Activated CD4-positive, alpha-beta memory T cell treated with anti-CD3 and anti-CD28 coated beads for 36 hours (primary cell): ENCODE measurements around the gene KISS1R. TPM values are rescaled to one million over a fixed set of nuclear protein-coding genes. Genes with fewer than 3 reads are reported as not detected.

ENCODE experiments used
- CTCF ChIA-PET: fragments of 350-600 bp; sonication (Branson Sonifier 250); formaldehyde crosslinking; loops from one replicate; lab custom pipeline; 2021; ENCODE audit warnings: antibody characterized with exemption, inconsistent platforms; lab: Charles Lee
- POLR2A ChIA-PET: fragments of 350-600 bp; sonication (Branson Sonifier 250); formaldehyde crosslinking; loops from one replicate; lab custom pipeline; 2021; ENCODE audit warnings: antibody characterized with exemption; lab: Charles Lee
- DNase-seq: peaks from one replicate; pipeline ENCODE4 v3.0.0-alpha.2; 2020
- H3K27ac Mint-ChIP-seq: one replicate; pipeline ENCODE4 v1.8.0; 2021; ENCODE audit warnings: mixed read lengths
- H3K27me3 Mint-ChIP-seq: one replicate; pipeline ENCODE4 v1.8.0; 2021; ENCODE audit warnings: mixed read lengths
- H3K36me3 Mint-ChIP-seq: one replicate; pipeline ENCODE4 v1.8.0; 2021; ENCODE audit warnings: mixed read lengths
- H3K4me1 Mint-ChIP-seq: one replicate; pipeline ENCODE4 v1.8.0; 2021; ENCODE audit warnings: low read depth, mixed read lengths
- H3K4me3 Mint-ChIP-seq: one replicate; pipeline ENCODE4 v1.8.0; 2021; ENCODE audit warnings: mild to moderate bottlenecking, mixed read lengths
- H3K9me3 Mint-ChIP-seq: one replicate; pipeline ENCODE4 v1.8.0; 2021; ENCODE audit warnings: mixed read lengths
- intact Hi-C: fragments of 100-400 bp; cut with micrococcal nuclease; formaldehyde crosslinking; loops from one replicate; pipeline ENCODE4 v1.15.1; 2023
- total RNA-seq, 2 experiments: library from RNA; stranded (reverse); gene quantifications; one replicate each; pipeline ENCODE4 v1.2.3, GENCODE V29; 2021

The KISS1R gene
- total RNA-seq, 2 experiments from 2014 or later, result 9.9 to 10.6 TPM

DNA sequence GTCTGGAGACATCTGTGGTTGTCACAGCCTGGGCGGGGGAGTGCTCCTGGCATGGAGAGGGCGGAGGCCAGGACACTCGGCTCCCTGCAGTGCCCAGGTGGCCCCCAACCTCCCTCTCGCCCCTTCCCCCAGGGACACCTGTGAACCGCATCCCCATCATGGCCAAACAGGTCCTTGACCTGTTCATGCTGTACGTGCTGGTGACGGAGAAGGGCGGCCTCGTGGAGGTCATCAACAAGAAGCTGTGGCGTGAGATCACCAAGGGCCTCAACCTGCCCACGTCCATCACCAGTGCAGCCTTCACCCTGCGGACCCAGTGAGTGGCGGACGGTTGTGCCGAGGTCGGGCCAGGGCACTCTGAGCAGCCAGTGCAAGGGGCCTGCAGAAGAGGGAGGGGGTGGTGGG lies 47.0 kb downstream of the KISS1R start:
- no peak overlapping the region for H3K27ac Mint-ChIP-seq
- ChIA-PET CTCF (no interaction called here), POLR2A (no interaction called here)
- H3K9me3 Mint-ChIP-seq, result peaks cover 3% of the 10 kb centered on the region
- peaks cover 25% of the 10 kb centered on the region for H3K36me3 Mint-ChIP-seq
- no peak overlapping the region for H3K4me3 Mint-ChIP-seq
- intact Hi-C loops, result no loop called here
- peaks cover 5% of the 10 kb centered on the region for H3K4me1 Mint-ChIP-seq
- no peaks in the 10 kb centered on the region for H3K27me3 Mint-ChIP-seq
- DNase-seq, result no peak

DNA sequence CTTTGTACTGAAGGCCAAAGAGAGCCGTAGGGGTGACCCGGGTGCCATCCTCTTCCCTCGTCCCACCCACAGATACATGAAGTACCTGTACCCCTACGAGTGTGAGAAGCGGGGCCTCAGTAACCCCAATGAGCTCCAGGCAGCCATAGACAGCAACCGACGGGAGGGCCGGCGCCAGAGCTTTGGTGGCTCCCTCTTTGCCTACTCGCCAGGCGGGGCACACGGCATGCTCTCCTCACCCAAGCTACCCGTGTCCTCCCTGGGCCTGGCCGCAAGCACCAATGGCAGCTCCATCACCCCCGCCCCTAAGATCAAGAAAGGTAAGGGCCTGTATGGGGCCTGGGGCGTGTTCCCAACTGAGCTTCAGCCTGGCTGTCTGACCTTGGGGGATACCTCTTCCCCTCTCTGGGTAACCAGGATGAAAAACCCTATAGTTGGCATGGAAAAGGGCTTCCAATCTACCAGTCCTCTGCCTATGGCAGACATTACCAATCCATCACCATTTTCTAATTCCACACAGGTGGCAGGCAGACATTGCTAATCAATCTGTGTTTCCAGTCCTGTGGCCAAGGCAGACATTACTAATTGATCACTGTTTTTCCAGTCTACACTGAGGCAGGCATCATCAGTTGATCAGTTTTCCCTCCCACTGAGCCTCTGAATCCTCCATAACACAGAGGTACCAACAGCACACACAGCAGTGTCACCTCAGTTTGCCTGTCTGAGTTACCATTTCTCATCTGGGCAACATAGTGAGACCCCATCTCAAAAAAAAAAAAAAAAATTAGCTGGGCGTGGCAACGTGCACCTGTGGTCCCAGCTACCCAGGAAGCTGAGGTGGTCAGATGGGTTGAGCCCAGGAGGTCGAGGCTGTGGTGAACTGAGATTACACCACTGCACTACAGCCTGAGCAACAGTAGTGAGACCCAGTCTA lies 47.9 kb downstream of the KISS1R start:
- Mint-ChIP-seq H3K4me1 (peaks cover 5% of the 10 kb centered on the region), H3K4me3 (no peak overlapping the region), H3K36me3 (peaks cover 25% of the 10 kb centered on the region), H3K27ac (no peak overlapping the region), H3K27me3 (no peaks in the 10 kb centered on the region), H3K9me3 (peaks cover 3% of the 10 kb centered on the region)
- no peak for DNase-seq
- intact Hi-C loops, result no loop called here
- ChIA-PET CTCF (no interaction called here), POLR2A (no interaction called here)

DNA sequence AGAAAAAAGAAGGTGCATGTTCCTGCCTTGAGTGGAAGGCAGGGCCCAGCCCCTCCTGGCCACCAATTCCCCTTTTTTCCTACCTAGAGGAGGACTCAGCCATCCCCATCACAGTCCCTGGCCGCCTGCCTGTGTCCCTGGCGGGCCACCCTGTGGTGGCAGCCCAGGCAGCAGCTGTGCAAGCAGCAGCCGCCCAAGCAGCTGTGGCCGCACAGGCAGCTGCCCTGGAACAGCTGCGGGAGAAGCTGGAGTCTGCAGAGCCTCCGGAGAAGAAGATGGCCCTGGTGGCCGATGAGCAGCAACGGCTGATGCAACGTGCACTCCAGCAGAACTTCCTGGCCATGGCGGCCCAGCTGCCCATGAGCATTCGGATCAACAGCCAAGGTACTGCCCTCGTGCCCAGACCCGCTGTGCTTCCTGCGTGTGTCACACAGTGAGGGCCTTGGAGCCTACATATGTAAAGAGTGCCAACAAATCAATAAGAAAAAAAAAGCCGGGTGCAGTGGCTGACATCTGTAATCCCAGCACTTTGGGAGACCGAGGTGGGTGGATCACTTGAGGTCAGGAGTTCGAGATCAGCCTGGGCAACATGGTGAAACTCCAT lies 49.5 kb downstream of the KISS1R start:
- CTCF ChIA-PET, result no interaction called here
- Mint-ChIP-seq H3K4me1 (peaks cover 5% of the 10 kb centered on the region), H3K9me3 (peaks cover 9% of the 10 kb centered on the region), H3K27ac (no peak overlapping the region), H3K27me3 (no peaks in the 10 kb centered on the region), H3K36me3 (peaks cover 37% of the 10 kb centered on the region), H3K4me3 (no peak overlapping the region)
- DNase-seq, result no peak
- intact Hi-C loops, result no loop called here
- POLR2A ChIA-PET, result no interaction called here

Other genes starting within 250 kb of the KISS1R start
- 1 to 10 TPM; 5.7 to 6.0 TPM for gene FSTL3, start 240.9 kb upstream of the KISS1R start, total RNA-seq
- gene PRSS57, start 221.9 kb upstream of the KISS1R start, total RNA-seq, result not detected
- under 1 TPM in 1 of 2 experiments, not detected in 1; 0.17 TPM for gene PALM, start 208.4 kb upstream of the KISS1R start, total RNA-seq
- not detected for gene MISP, start 166.2 kb upstream of the KISS1R start, total RNA-seq
- gene PTBP1, start 119.9 kb upstream of the KISS1R start, total RNA-seq, result 100 to 1,000 TPM; 464 to 465 TPM
- not detected for gene PLPPR3, start 95.4 kb upstream of the KISS1R start, total RNA-seq
- gene AZU1, start 89.5 kb upstream of the KISS1R start, total RNA-seq, result not detected
- not detected for gene PRTN3, start 76.3 kb upstream of the KISS1R start, total RNA-seq
- not detected for gene ELANE, start 65.0 kb upstream of the KISS1R start, total RNA-seq
- under 1 TPM; 0.40 to 0.63 TPM for gene CFD, start 57.7 kb upstream of the KISS1R start, total RNA-seq
- gene MED16, start 24.1 kb upstream of the KISS1R start, total RNA-seq, result 10 to 100 TPM; 58.9 to 62.7 TPM
- gene RNU6-9, start 23.8 kb upstream of the KISS1R start, total RNA-seq, result not detected
- 10 to 100 TPM; 80.4 to 81.4 TPM for gene R3HDM4, start 4.1 kb upstream of the KISS1R start, total RNA-seq
- gene ARID3A, start 8.7 kb downstream of the KISS1R start, total RNA-seq, result 10 to 100 TPM; 28.5 to 30.6 TPM
- 10 to 100 TPM; 73.3 to 75.8 TPM for gene WDR18, start 67.0 kb downstream of the KISS1R start, total RNA-seq
- gene GRIN3B, start 83.1 kb downstream of the KISS1R start, total RNA-seq, result not detected
- 100 to 1,000 TPM; 107 to 109 TPM for gene TMEM259, start 103.8 kb downstream of the KISS1R start, total RNA-seq
- not detected for gene RNU6-2, start 104.2 kb downstream of the KISS1R start, total RNA-seq
- gene CNN2, start 109.3 kb downstream of the KISS1R start, total RNA-seq, result 100 to 1,000 TPM; 123 to 130 TPM
- gene ABCA7, start 122.8 kb downstream of the KISS1R start, total RNA-seq, result 10 to 100 TPM; 28.3 to 29.3 TPM
- 100 to 1,000 TPM; 136 to 142 TPM for gene ARHGAP45, start 149.8 kb downstream of the KISS1R start, total RNA-seq
- 100 to 1,000 TPM; 204 to 207 TPM for gene POLR2E, start 178.0 kb downstream of the KISS1R start, total RNA-seq
- 100 to 1,000 TPM; 274 to 275 TPM for gene GPX4, start 186.7 kb downstream of the KISS1R start, total RNA-seq